ENCODE measurements around the gene GRIK2.

The GRIK2 gene

GRCh38 chr6:101534821-101535220, 141.3 kb downstream of the GRIK2 start:
- DNase-seq, result no peak

- DNase-seq, result no peak
These were observed 144.3 kb downstream of the GRIK2 start for GRCh38 chr6:101537753-101538316.

- DNase-seq, result no peak
These were observed 146.2 kb downstream of the GRIK2 start for GRCh38 chr6:101539510-101540245.

GRCh38 chr6:101541894-101542293, 148.4 kb downstream of the GRIK2 start:
- DNase-seq, result no peak

GRCh38 chr6:101543796-101544195, 150.3 kb downstream of the GRIK2 start:
- DNase-seq, result no peak

- no peak for DNase-seq
These were observed 150.8 kb downstream of the GRIK2 start for GRCh38 chr6:101544286-101544685.

GRCh38 chr6:101545191-101545590, 151.7 kb downstream of the GRIK2 start:
- no peak for DNase-seq

- no peak for DNase-seq
These were observed 156.9 kb downstream of the GRIK2 start for GRCh38 chr6:101550451-101550850.

- no peak for DNase-seq
These were observed 160.7 kb downstream of the GRIK2 start for GRCh38 chr6:101554231-101554630.

GRCh38 chr6:101558712-101559111, 165.2 kb downstream of the GRIK2 start:
- DNase-seq, result no peak

GRCh38 chr6:101572627-101573026, 179.1 kb downstream of the GRIK2 start:
- no peak for DNase-seq

GRCh38 chr6:101577091-101577490, 183.6 kb downstream of the GRIK2 start:
- no peak for DNase-seq

- no peak for DNase-seq
These were observed 184.8 kb downstream of the GRIK2 start for GRCh38 chr6:101578306-101578705.

- no peak for DNase-seq
These were observed 189.3 kb downstream of the GRIK2 start for GRCh38 chr6:101582792-101583191.

- no peak for DNase-seq
These were observed 192.0 kb downstream of the GRIK2 start for GRCh38 chr6:101585501-101585900.

GRCh38 chr6:101588343-101588742, 194.8 kb downstream of the GRIK2 start:
- DNase-seq, result no peak

GRCh38 chr6:101595276-101595675, 201.8 kb downstream of the GRIK2 start:
- DNase-seq, result no peak

- peak in 1 of 56 donors; percentile 0 for DNase-seq
These were observed 204.2 kb downstream of the GRIK2 start for GRCh38 chr6:101597693-101598092.

- DNase-seq, result no peak
These were observed 211.9 kb downstream of the GRIK2 start for GRCh38 chr6:101605426-101605825.

GRCh38 chr6:101605874-101606273, 212.4 kb downstream of the GRIK2 start:
- no peak for DNase-seq

- no peak for DNase-seq
These were observed 213.7 kb downstream of the GRIK2 start for GRCh38 chr6:101607111-101607690.

- no peak for DNase-seq
These were observed 215.2 kb downstream of the GRIK2 start for GRCh38 chr6:101608703-101609102.

GRCh38 chr6:101613556-101613955, 220.0 kb downstream of the GRIK2 start:
- DNase-seq, result no peak
